Smooth muscle cell (in vitro differentiated cells): ENCODE results near the gene SCLT1. TPM values are rescaled to one million over a fixed set of nuclear protein-coding genes. Genes with fewer than 3 reads are reported as not detected.

ENCODE experiments used
- DNase-seq: peaks from one replicate; lab custom pipeline; 2025; ENCODE audit not compliant: unreplicated experiment; lab: John Stamatoyannopoulos, UW
- H2AFZ ChIP-seq: fragments of 200-600 bp; sonication (generic); 2 replicates; pipeline ENCODE4 v1.6.0; 2016; ENCODE audit warnings: antibody characterized with exemption, low read depth, mild to moderate bottlenecking
- H3F3A ChIP-seq: fragments of 200-600 bp; sonication (generic); 2 replicates; pipeline ENCODE4 v1.6.0; 2017; ENCODE audit warnings: antibody characterized with exemption, low read depth
- H3K27ac ChIP-seq: fragments of 200-600 bp; sonication (generic); 2 replicates; pipeline ENCODE4 v1.5.1; 2016; ENCODE audit warnings: low read depth, mild to moderate bottlenecking
- H3K27me3 ChIP-seq: fragments of 200-600 bp; sonication (generic); 2 replicates; pipeline ENCODE4 v1.6.1; 2016; ENCODE audit warnings: low read depth, mild to moderate bottlenecking
- H3K36me3 ChIP-seq: fragments of 200-600 bp; sonication (generic); 2 replicates; pipeline ENCODE4 v1.5.1; 2016; ENCODE audit warnings: low read depth
- H3K4me1 ChIP-seq: fragments of 200-600 bp; sonication (generic); 2 replicates; pipeline ENCODE4 v1.5.1; 2016; ENCODE audit warnings: low read depth
- H3K4me2 ChIP-seq: fragments of 200-600 bp; sonication (generic); 2 replicates; pipeline ENCODE4 v1.6.0; 2016; ENCODE audit warnings: mild to moderate bottlenecking
- H3K4me3 ChIP-seq: fragments of 200-600 bp; sonication (generic); 2 replicates; pipeline ENCODE4 v1.5.1; 2016; ENCODE audit warnings: mild to moderate bottlenecking
- H3K79me2 ChIP-seq: fragments of 200-600 bp; sonication (generic); 2 replicates; pipeline ENCODE4 v1.6.0; 2016; ENCODE audit warnings: low read depth, mild to moderate bottlenecking
- H3K9ac ChIP-seq: fragments of 200-600 bp; sonication (generic); 2 replicates; pipeline ENCODE4 v1.6.0; 2016; ENCODE audit warnings: low read depth
- H3K9me3 ChIP-seq: fragments of 200-600 bp; sonication (generic); replicated peaks from 2 replicates; pipeline ENCODE4 v1.5.1; 2016; ENCODE audit warnings: low read depth
- H4K20me1 ChIP-seq: fragments of 200-600 bp; sonication (generic); 2 replicates; pipeline ENCODE4 v1.6.0; 2016; ENCODE audit warnings: low read depth
- WGBS: methylation state at CpG from one replicate; pipeline ENCODE4 v1.1.7; 2016; ENCODE audit warnings: low lambda C conversion rate; 5-methylcytosine and 5-hydroxymethylcytosine counted together
- polyA plus RNA-seq: library from polyadenylated mRNA; unstranded; fragments of >200 nt; fragmentation: Nextera tagmentation; extraction: Ambion mirVana; gene quantifications from 2 replicates; pipeline ENCODE4 v1.2.1, GENCODE V29; 2016
- total RNA-seq: library from RNA; depleted of rRNA; stranded (reverse); fragments of >200 nt; gene quantifications from 2 replicates; pipeline ENCODE4 v1.2.3, GENCODE V29; 2014
- TF ChIP-seq, protein P1 (sequence below): fragments of 200-600 bp; sonication (generic); IDR thresholded peaks from 2 replicates; pipeline ENCODE4 v1.5.1; 2017; ENCODE audit warnings: borderline replicate concordance, mild to moderate bottlenecking, antibody characterized with exemption; ENCODE audit not compliant: insufficient read depth, poor library complexity, severe bottlenecking

Gene SCLT1
- total and polyA plus RNA-seq, 2 experiments from 2014 or later = 6.9 to 10.2 TPM

DNA sequence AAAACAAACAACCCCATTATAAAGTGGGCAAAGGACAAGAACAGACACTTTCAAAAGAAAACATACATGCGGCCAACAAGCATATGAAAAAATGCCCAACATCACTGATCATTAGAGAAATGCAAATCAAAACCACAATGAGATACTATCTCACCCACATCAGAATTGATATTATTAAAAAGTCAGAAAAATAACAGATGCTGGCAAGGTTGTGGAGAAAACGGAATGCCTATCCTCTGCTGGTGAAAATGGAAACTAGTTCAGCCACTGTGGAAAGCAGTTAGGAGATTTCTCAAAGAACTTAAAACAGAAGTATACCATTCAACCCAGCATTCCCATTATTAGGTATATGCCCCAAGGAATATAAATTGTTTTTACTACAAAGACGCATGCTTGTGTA is 171.4 kb downstream of the SCLT1 start:
- H4K20me1 ChIP-seq = no peaks in the 10 kb centered on the region
- no peaks in the 10 kb centered on the region for H3K9me3 ChIP-seq
- H3K79me2 ChIP-seq = no peaks in the 10 kb centered on the region
- H3K36me3 ChIP-seq = peaks cover 2% of the 10 kb centered on the region
- no peak overlapping the region for H3K27ac ChIP-seq
- WGBS = 93% methylated on average over 3 of the region's 3 CpGs
- no peak overlapping the region for H3K9ac ChIP-seq
- H3K27me3 ChIP-seq = no peaks in the 10 kb centered on the region
- H3K4me1 ChIP-seq = no peaks in the 10 kb centered on the region
- no peak overlapping the region for H2AFZ ChIP-seq
- no peak for DNase-seq
- no peaks in the 10 kb centered on the region for H3F3A ChIP-seq
- TF ChIP-seq, protein P1, sequence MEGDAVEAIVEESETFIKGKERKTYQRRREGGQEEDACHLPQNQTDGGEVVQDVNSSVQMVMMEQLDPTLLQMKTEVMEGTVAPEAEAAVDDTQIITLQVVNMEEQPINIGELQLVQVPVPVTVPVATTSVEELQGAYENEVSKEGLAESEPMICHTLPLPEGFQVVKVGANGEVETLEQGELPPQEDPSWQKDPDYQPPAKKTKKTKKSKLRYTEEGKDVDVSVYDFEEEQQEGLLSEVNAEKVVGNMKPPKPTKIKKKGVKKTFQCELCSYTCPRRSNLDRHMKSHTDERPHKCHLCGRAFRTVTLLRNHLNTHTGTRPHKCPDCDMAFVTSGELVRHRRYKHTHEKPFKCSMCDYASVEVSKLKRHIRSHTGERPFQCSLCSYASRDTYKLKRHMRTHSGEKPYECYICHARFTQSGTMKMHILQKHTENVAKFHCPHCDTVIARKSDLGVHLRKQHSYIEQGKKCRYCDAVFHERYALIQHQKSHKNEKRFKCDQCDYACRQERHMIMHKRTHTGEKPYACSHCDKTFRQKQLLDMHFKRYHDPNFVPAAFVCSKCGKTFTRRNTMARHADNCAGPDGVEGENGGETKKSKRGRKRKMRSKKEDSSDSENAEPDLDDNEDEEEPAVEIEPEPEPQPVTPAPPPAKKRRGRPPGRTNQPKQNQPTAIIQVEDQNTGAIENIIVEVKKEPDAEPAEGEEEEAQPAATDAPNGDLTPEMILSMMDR = no peak
- no peak overlapping the region for H3K4me3 ChIP-seq
- no peak overlapping the region for H3K4me2 ChIP-seq

GRCh38 chr4:128917781-128918180 is 175.6 kb downstream of the SCLT1 start:
- Histone ChIP-seq H3K27me3 (no peaks in the 10 kb centered on the region), H3K4me2 (no peak overlapping the region), H3K9me3 (no peaks in the 10 kb centered on the region), H3K4me3 (no peak overlapping the region), H4K20me1 (no peaks in the 10 kb centered on the region), H2AFZ (no peak overlapping the region), H3K27ac (no peak overlapping the region), H3K79me2 (no peaks in the 10 kb centered on the region), H3K36me3 (no peaks in the 10 kb centered on the region), H3F3A (no peaks in the 10 kb centered on the region), H3K9ac (no peak overlapping the region), H3K4me1 (no peaks in the 10 kb centered on the region)
- WGBS = 84% methylated on average over 2 of the region's 2 CpGs
- DNase-seq = no peak
- TF ChIP-seq, protein P1 = no peak

DNA sequence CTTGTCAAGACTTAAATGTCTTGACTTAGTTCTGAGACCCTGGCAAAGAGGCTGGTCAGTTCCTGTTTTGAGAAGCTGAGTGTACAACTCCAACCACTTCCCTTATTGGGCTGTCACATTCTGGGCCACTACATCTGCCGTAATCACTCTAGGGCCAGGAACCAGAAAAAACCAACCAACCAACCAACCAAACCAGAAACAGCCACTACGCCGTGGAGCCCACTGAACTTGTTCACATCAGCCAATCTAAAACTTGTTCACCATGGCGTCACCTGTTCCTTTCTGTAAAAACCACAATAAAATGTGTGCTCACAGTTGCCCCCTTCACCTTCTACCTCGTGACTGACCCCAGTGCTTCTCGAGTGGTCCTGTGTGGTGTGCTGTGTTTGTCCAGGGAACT is 176.5 kb downstream of the SCLT1 start:
- no peak overlapping the region for H3K27ac ChIP-seq
- H3K79me2 ChIP-seq = no peaks in the 10 kb centered on the region
- H3K4me3 ChIP-seq = no peak overlapping the region
- WGBS = 96% methylated on average over 6 of the region's 6 CpGs
- no peaks in the 10 kb centered on the region for H3K9me3 ChIP-seq
- TF ChIP-seq, protein P1 = no peak
- H4K20me1 ChIP-seq = no peaks in the 10 kb centered on the region
- no peak overlapping the region for H2AFZ ChIP-seq
- no peaks in the 10 kb centered on the region for H3K27me3 ChIP-seq
- H3K9ac ChIP-seq = no peak overlapping the region
- H3K4me2 ChIP-seq = no peak overlapping the region
- no peaks in the 10 kb centered on the region for H3K4me1 ChIP-seq
- no peak for DNase-seq
- H3F3A ChIP-seq = no peaks in the 10 kb centered on the region
- no peaks in the 10 kb centered on the region for H3K36me3 ChIP-seq

DNA sequence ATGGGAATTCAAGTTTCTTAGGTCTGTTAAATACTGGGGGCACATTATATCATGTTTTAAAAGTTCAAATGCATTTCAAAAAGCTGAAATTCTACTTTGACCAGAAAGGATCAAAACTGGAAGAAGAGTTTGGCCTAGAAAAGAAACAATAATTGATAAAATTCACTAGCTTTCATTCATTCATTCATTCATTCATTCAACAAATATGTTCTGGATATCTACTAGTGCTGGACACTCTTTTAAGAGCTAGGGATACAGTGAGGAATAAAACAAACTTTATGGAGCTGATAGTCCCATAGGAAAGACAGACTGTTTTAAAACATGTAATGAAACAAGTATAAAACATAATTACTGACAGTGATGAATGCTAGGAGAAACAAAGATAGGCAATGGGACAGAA is 177.8 kb downstream of the SCLT1 start:
- Histone ChIP-seq H3F3A (no peaks in the 10 kb centered on the region), H4K20me1 (no peaks in the 10 kb centered on the region), H3K27me3 (no peaks in the 10 kb centered on the region), H3K79me2 (no peaks in the 10 kb centered on the region), H2AFZ (no peak overlapping the region), H3K9me3 (no peaks in the 10 kb centered on the region), H3K4me3 (no peak overlapping the region), H3K36me3 (no peaks in the 10 kb centered on the region), H3K4me1 (no peaks in the 10 kb centered on the region), H3K9ac (no peak overlapping the region), H3K27ac (no peak overlapping the region), H3K4me2 (no peak overlapping the region)
- no peak for DNase-seq
- TF ChIP-seq, protein P1 = no peak
